ENCODE measurements around the gene SAFB.
"Not testable (repeated sequence)": the region's sequence is repeated elsewhere in the genome, so short reads cannot be mapped to it uniquely, and the experiment has no call there.

Gene SAFB

DNA sequence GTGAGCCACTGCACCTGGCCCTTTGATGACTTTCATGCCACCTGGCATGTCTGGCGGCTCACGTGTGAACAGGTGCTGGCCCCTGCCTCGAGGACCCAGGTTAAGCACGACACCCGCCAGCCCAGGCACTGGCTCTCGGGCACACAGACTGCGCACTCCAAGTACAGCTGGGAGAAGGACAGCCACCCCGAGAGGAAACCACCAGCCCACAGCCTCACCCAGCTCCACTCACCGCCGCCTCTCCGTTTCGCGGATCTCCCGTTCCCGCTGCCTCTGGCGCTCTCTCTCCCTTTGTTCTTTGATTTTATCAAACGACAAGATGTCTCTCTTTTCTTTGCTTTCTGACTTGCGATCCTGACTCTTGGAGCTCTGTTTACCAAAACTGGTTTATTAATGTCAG lies 27.8 kb upstream of the SAFB start:
- DNase-seq (ENCODE audit: low read depth, low spot score), result no peak

DNA sequence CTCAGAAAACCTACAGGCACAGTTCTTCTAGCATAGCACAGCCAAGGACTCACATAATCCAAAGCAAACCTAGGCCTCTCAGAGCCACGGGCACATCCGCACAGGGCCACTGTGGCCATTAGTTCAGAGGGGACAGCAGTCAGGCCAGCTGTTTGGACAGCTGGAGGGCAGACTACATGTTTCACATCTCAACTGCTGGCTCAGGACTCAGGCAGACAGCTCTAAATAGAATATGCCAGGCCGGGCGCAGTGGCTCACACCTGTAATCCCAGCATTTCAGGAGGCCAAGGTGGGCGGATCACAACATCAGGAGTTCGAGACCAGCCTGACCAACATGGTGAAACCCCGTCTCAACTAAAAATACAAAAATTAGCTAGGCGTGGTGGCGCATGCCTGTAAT lies 27.1 kb upstream of the SAFB start:
- DNase-seq (ENCODE audit: low read depth, low spot score), result no peak

DNA sequence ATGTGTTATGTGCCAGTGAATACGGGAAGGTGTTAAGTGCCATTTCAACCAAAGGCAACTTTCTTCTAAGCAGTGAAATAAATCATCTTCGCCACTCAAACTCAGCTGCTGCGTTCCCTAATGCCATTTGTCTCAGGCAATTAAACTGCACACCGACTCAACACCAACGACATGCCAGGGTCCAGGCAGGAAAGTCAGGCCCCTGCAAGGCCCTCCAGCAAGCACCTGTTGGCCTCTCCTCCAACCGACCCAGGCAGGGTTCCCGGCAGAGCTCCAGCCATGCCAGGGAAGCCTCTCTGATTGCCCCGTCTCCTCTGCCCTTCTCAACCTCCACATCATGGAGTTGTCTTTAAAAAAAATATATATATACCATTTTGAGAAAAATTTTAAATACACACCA lies 22.1 kb upstream of the SAFB start:
- no peak for DNase-seq (ENCODE audit: low read depth, low spot score)

DNA sequence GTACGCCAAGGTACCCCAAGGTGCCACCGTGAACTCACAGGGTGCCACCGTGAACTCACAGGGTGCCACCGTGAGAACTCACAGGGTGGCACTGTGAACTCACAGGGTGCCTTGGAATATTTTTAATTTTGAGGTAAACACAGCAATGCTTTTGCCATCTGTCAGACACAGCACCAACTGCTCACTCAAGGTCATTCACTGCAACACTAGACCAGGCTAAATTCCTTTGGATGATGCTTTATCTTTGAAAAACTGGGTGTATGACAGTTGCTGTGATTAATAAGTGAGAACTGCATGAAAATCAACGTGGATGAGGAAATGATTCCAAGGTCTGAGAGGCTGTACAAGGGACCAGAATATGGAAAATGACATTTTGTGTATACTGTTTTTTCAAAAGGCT lies 19.3 kb upstream of the SAFB start:
- DNase-seq (ENCODE audit: low read depth, low spot score), result no peak

DNA sequence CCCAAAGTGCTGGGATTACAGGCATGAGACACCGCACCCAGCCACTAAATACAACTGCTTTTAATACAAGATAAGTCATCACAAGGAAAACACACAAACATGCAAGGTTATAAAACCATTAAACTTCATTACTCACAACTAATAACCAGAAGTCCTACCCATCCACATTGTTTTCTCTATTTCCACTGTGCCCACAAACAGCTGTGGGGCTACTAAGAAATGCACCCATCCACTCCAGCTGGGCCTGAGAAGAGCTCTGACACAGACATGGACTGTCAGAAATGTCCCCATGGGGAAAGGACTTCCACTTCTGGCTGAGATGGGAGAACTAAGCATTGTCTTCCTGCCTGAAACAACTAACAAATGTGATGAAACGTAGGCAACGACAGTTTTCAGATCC lies 17.5 kb upstream of the SAFB start:
- DNase-seq (ENCODE audit: low read depth, low spot score), result no peak

DNA sequence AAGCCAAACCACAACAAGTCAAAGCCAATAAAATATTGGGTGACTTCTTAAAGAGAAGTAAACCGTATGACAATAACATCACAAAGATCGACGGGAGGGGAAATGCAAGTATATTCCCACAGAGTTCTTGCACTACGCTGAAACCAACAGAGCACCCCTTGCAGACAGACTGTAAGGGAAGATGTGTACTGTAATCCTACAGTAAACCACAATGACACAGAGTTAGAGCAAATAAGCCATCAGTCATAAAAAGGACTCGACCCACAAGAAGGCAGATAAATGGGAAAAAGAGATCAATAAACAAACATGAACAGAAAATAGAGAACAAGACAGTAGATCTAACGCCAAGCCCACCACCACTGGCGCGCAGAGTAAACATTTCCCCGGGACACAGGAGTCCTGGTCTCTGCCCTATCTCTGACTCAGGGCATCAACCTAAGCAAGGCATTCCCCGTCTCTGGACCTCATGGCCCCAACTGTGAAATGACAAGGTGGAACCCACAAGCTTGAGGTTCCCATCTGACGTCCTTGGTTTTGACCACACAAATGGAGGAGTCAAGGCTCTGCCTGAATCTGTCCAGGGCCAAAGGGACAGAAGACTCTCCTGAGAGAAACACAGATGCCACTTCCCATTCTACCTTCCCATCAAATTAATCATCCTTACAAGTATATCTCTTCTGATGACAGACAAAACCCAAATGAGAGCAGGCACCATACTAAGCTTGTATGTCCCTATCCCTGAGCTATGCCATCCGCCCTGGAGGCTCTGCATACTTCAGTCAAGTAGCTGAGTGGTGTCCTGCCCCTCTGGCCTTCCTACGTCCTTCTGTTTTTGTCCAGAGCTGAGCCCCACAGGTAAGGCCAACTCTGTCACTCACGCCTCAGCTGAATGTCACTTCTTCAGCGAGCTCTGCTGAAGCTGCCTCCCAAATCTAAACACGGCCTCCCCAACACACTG lies 15.3 kb upstream of the SAFB start:
- DNase-seq (ENCODE audit: low read depth, low spot score), result no peak

DNA sequence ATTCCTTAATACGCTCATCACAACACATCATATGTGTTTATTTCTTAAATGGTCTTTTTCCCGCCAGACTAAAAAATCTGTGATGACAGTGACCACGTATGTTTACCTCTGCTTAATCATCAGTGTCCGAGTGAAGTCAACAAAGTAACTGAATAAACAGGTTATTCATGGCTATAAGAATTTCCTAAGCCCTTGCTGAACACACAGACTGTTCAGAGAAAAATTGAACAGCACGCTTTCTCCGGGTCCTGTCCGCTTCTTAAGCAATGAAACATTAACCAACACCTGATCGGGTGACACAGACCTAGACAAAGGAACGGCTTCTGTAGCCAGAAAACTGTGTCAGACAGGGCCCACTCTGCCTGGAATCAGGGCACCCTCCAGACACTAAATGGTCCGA lies 14.6 kb upstream of the SAFB start:
- no peak for DNase-seq (ENCODE audit: low read depth, low spot score)

DNA sequence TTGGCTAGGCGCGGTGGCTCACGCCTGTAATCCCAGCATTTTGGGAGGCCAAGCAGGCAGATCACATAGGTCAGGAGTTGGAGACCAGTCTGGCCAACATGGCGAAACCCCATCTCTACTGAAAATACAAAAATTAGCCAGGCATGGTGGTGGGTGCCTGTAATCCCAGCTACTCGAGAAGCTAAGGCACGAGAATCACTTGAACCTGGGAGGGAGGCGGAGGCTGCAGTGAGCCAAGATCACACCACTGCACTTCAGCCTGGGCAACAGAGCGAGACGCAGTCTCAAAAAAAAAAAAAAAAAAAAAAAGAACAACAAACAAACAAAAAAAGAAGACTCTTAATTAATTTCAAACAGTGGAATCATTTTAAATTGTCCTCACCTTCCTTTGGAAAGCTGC lies 14.1 kb upstream of the SAFB start:
- not testable (repeated sequence) for DNase-seq (ENCODE audit: low read depth, low spot score)

DNA sequence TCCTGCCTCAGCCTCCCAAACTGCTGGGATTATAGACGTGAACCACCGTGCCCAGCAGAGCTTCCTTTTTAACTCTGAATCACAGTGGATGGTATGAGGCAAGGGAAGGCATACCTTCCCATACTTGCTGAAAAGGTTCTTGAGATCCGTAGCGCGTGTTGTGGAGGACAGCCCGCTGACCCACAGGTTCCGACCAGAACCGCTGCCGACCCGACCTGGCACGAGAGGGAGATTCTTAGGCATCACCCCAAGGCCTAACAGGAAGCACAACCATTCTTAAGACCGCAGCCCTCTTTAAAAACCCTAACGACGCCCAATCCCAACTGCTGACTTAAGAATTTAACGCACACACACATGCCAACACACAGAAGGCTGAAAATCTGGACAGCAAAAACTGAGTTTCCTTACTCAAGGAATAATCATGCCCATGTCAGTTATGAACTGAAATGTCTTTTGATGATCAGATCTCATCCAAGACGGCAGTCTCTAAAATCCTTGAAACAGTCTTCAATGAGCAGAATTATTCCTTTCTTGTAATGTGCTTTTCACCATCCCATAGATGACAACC lies 12.9 kb upstream of the SAFB start:
- DNase-seq (ENCODE audit: low read depth, low spot score), result no peak

DNA sequence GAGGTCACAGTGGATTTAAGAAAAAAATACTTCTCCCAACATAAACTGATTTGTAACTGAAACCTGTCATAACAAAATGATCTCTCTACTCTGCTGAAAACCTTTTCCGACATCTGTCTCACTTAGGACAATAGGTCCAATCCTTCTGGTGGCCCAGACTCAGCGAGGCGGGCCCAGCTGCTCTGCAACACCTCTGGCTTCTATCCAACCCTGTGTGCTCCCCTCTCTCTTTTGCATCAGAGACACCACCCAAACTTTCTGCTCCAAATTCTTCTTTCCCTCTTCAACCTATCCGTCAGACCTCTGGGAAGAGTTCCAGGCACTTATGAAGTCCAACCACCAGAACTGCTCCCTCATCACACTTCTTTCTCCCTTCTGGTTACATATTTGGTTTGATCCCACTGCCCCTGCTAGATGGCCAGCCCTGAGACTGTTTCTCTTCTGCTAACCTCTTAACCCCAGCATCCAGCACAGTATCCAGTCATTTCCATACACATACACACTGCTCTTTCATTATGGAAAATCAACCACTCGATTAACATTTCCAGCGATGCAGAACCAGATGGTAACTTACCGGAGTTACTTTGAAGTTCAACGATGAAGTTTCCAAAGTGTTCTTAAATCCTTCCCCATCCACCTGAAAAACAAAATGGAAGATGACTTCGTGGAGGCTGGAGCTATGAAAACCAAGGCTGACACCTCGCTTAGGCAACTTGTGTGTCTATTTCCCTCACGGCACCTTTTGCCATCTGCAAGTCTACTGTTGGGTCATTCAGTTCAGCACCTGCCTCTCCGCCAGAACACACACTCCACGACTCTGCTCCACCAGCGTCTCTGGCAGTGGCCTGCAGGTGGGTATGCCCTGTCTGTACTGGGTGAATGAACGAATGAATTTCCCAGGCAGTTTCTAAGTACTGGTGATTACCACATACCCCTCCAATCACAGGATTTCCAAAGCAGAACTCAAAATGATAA lies 9.7 kb upstream of the SAFB start:
- no peak for DNase-seq (ENCODE audit: low read depth, low spot score)

DNA sequence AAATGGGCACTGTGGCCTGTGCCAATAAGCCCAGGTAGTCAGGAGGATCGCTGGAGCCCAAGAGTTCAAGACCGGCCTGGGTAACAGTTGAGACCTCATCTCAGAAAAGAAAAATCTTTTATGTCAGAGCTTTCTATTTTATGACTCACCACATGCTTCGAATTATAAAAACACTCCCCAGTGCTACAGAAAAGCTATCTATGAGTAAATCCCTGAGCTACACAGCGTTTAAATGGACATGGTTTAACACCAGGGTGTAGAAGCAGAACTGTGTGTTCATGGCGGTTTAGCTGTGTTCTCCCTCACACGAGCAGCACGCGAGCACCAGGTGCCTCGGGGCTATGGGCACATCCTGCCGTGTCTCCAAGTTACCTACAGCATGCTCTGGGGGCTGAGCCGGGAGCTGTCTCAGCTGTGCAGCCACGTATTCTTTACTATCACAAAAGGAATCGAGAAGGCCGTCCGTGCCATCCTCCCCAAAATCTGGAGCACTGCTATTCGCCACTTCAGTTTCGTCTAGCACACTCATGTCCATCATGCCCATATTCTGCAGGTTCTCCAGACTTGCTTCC lies 7.0 kb upstream of the SAFB start:
- DNase-seq (ENCODE audit: low read depth, low spot score), result peak; percentile 47

DNA sequence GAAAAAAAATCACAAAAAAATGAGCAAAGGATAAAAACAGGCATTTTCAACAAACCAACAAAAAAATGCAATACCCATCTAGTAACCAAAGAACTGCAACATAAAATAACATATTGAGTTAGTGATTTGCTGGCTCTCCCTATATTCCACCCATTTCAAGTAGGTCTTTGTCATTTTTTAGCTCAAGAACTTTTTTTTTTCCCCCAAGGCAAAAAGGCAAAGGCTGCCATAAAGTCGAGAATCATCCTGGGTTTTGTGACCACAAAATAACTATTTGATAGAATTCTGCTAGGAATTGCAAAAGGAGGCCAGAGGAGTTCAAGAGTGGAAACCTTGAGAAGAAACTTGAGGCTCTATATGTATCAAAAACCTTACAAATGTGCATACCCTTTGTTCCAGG lies 5.8 kb upstream of the SAFB start:
- no peak for DNase-seq (ENCODE audit: low read depth, low spot score)

DNA sequence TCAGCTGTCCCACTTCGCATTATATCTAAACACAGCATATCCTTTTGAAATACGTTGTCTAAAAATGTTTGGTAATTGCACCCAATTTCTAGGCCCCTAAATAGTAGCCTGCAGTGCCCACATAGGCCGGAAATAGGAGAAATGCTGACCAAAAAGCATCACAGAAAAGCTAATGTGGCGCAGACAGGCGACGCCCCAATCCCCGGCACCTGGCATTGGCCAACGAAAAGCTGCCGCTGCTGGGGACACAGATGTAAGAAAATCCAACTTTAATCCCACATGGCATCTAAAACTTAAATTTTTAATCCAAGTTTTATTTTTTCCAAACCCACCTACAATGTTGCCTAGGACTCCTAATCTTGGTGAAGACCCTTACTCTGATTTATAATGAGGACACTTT lies 4.3 kb upstream of the SAFB start:
- no peak for DNase-seq (ENCODE audit: low read depth, low spot score)

DNA sequence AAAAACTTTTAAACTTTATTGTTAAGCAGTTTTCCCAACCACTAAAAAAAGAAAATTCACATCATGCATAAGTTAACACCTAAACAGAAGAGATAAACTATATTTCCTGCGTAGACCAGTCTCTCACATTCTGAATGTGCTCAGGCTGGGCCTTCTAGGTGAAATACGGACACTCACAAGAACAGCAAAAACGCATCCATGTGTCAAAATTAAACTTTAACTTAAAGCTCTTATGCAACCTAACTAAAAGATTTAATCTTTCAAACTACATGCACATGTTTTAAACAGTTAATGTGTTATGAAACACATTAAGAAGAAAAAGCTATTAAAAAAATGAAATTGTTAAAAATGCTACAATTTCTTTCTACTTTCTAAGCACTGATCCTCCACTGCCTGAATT lies 2.9 kb upstream of the SAFB start:
- no peak for DNase-seq (ENCODE audit: low read depth, low spot score)

DNA sequence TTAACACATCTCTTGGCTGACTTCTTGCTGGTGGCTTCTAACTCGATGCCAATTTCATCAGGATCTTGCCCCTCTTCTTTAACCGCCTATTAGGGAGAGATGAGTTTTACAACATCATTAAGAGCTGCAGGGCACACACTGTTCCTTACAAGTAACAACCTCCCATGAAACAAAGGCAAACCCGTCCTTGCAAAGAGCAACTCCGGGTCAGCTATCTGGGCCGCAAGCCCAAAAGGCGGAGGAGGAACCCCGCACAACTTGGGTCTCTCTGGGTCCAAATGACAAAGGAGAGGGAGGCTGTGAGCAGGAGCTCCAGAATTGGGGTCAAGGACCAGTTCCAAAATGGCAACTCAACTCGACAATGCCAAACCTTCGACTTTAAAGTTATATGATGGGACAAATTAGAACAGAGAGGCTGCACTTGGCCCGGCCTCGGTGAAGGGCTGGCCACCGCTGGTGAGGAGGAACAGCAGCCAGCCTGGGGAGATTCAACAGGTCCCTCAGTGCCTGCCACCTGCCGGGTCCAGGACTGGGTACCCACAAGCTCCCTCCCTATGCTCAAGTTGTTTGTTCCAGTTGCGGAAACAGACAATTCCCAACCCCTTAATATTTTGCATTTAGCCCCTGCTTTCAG lies 1.5 kb upstream of the SAFB start:
- DNase-seq (ENCODE audit: low read depth, low spot score), result no peak

DNA sequence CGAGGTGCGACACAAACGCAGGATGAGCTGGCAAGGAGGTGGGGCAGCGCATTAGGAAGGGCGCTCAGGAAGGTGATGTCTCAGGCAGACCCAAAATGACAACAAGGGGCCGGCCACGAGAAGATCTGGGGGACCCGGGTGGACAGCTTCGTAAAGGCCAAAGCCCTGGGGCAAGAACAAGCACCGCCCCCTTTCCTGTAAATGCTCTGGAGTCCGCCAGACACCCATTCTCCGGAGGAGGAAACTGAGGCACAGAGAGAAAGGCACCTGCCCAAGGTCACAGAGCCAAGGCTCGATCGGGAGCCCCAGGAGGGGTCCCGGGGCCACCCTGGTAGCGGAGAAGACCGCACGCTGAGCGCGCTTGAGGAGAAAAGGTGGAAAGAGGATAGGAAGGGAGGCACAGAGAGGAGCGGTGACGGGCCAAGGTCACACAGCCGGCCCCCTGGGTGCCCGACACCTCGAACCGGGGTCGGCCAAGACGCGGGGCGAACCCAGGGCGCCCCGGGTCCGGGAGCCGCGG lies 878 bp upstream of the SAFB start:
- DNase-seq (ENCODE audit: low read depth, low spot score), result peak; percentile 33

DNA sequence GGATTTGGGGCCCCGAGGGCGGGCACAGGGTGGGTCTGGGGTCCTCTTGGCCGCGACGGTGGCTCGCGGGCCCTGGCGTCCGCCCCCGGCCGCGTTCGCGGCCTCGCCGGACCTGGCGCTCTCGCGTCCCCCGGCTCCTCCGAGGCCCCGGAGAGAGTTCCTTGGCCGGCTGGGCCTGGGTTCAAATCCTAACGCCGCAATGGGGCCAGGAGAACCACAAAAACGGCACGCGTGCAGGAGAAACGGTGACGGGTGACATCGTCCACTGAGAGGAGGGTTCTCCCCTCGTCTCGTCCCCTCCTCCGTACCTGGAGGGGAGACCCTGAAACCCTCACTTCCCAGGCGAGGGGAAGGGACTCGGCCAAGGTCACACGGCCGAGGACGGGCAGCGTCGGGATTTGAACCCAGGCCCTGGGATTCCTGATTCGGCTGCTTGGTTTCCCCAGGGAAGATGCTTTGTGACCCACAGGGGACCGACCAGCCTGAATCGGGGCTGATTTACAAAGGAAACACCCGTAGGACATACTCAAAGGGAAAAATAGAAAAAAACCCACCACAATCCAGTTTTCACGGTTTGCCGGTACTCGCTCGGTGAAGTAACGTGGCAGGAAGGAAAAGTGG lies 624 bp downstream of the SAFB start:
- DNase-seq (ENCODE audit: low read depth, low spot score), result peak; percentile 25

DNA sequence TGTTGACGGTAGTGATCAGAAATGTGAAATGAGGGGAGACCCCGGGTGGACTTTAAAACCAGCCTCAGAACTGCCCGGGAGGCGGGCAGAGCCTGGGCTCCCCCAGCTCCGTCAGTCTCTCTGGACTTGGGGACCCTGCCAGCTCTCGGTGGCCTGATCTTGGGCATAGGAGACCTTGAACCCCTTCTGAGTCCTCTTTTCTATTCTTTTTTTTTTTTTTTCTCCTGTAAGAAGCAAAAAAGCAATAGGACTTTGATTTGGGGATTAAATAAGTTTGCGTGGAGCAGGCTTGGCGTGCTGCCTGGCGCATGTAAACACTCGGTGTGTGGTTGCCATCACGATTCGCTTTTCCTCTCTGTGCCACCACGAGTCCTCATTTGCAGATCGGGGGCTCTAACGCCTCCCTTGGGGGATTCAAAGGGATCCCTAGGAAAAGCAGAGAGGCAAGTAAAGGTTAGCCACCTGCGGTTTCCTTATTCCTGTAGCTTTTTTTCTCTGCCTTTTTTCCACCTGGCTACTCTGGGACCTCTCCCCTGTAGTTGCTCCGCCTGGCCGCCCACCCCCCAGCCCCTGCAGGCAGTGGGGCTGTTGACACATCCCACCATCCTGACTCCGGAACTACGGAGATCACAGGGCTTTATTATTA lies 1.3 kb downstream of the SAFB start:
- DNase-seq (ENCODE audit: low read depth, low spot score), result peak; percentile 65

DNA sequence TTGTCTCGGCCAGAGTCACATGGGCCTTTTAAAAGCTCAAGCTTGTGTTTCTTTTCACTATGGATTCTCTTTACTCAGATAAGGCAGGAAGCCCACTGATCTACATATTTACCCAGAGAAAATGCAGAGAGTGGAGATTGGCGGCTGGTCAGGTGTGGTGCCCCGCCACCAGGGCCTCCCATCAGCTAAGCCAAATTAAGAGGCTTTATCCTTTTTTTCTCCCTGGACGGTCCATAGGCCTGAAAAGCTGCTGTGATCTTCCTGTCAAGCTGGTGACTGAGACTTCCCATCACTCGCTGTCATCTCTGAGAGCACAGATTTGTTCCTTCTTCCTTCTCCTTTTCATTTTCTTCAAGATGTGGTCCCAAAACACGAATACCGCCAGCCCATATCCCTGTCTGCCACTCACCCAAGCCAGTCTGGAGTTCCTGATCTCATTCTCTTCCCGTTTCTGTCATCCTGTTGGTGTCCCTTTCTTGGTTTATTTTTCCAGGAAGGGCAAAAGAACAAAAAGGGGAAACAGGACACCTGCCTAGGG lies 1.9 kb downstream of the SAFB start:
- DNase-seq (ENCODE audit: low read depth, low spot score), result peak; percentile 20

DNA sequence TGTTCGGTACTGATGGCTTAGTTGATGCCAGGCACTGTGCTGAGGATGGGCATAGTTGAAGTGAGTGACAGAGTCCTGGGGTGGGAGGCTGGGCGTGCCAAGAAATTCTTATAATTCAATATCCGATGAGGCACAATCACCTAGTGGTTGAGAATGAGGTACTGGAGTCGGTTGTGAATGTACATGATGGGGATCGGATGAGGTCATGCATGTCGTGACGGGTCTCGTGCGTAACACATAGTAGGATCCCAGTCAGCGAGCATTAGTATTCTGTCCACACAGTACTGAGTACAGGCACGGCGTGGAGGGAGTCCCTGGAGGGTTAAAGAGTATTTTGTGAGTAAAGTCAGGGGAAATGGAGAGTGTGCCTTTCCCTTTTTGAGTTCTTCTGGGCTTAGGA lies 2.8 kb downstream of the SAFB start:
- DNase-seq (ENCODE audit: low read depth, low spot score), result no peak

Measured in astrocyte of the hippocampus (primary cell).